ENCODE measurements around the gene CFC1B.
"Not testable (repeated sequence)": the region's sequence is repeated elsewhere in the genome, so short reads cannot be mapped to it uniquely, and the experiment has no call there.

CFC1B gene

GRCh38 chr2:130566165-130566564 lies 45.1 kb downstream of the CFC1B start:
- not testable (repeated sequence) for H3K9ac ChIP-seq (ENCODE audit: low read length in 5 of 5)

GRCh38 chr2:130571929-130572328 lies 50.9 kb downstream of the CFC1B start:
- H3K9ac ChIP-seq (ENCODE audit: low read length in 5 of 5); H3K27ac ChIP-seq (ENCODE audit: low read depth, low read length); H3K27me3 ChIP-seq (ENCODE audit: control insufficient read depth in 5 of 5, insufficient read depth in 4 of 5, low read length in 5 of 5); H3K4me3 ChIP-seq (ENCODE audit: low read depth in 1 of 5, low read length in 5 of 5); H3K4me1 ChIP-seq (ENCODE audit: control insufficient read depth in 5 of 5, insufficient read depth in 5 of 5, low read length in 5 of 5); H3K36me3 ChIP-seq (ENCODE audit: control insufficient read depth in 5 of 5, insufficient read depth in 5 of 5, low read length in 5 of 5); H3K9me3 ChIP-seq (ENCODE audit: control insufficient read depth in 5 of 5, low read length in 5 of 5): not testable (repeated sequence)

More at GRCh38 chr2:130566165-130566564, 45.1 kb downstream of the CFC1B start:
- H3K4me3 ChIP-seq (ENCODE audit: low read depth in 1 of 5, low read length in 5 of 5); H3K27ac ChIP-seq (ENCODE audit: low read depth, low read length); H3K27me3 ChIP-seq (ENCODE audit: control insufficient read depth in 5 of 5, insufficient read depth in 4 of 5, low read length in 5 of 5); H3K9me3 ChIP-seq (ENCODE audit: control insufficient read depth in 5 of 5, low read length in 5 of 5); H3K36me3 ChIP-seq (ENCODE audit: control insufficient read depth in 5 of 5, insufficient read depth in 5 of 5, low read length in 5 of 5); H3K4me1 ChIP-seq (ENCODE audit: control insufficient read depth in 5 of 5, insufficient read depth in 5 of 5, low read length in 5 of 5): not testable (repeated sequence)

- not testable (repeated sequence) for H3K4me1 ChIP-seq (ENCODE audit: control insufficient read depth in 5 of 5, insufficient read depth in 5 of 5, low read length in 5 of 5); H3K27me3 ChIP-seq (ENCODE audit: control insufficient read depth in 5 of 5, insufficient read depth in 4 of 5, low read length in 5 of 5); H3K4me3 ChIP-seq (ENCODE audit: low read depth in 1 of 5, low read length in 5 of 5); H3K9ac ChIP-seq (ENCODE audit: low read length in 5 of 5); H3K9me3 ChIP-seq (ENCODE audit: control insufficient read depth in 5 of 5, low read length in 5 of 5); H3K36me3 ChIP-seq (ENCODE audit: control insufficient read depth in 5 of 5, insufficient read depth in 5 of 5, low read length in 5 of 5); H3K27ac ChIP-seq (ENCODE audit: low read depth, low read length)
Observed at GRCh38 chr2:130574230-130574629, 53.2 kb downstream of the CFC1B start.

- not testable (repeated sequence) for H3K27me3 ChIP-seq (ENCODE audit: control insufficient read depth in 5 of 5, insufficient read depth in 4 of 5, low read length in 5 of 5); H3K9ac ChIP-seq (ENCODE audit: low read length in 5 of 5); H3K4me3 ChIP-seq (ENCODE audit: low read depth in 1 of 5, low read length in 5 of 5); H3K4me1 ChIP-seq (ENCODE audit: control insufficient read depth in 5 of 5, insufficient read depth in 5 of 5, low read length in 5 of 5); H3K9me3 ChIP-seq (ENCODE audit: control insufficient read depth in 5 of 5, low read length in 5 of 5); H3K27ac ChIP-seq (ENCODE audit: low read depth, low read length); H3K36me3 ChIP-seq (ENCODE audit: control insufficient read depth in 5 of 5, insufficient read depth in 5 of 5, low read length in 5 of 5)
Observed at GRCh38 chr2:130576209-130576784, 55.3 kb downstream of the CFC1B start.

GRCh38 chr2:130577559-130577958 lies 56.5 kb downstream of the CFC1B start:
- H3K9ac ChIP-seq (ENCODE audit: low read length in 5 of 5); H3K4me1 ChIP-seq (ENCODE audit: control insufficient read depth in 5 of 5, insufficient read depth in 5 of 5, low read length in 5 of 5); H3K4me3 ChIP-seq (ENCODE audit: low read depth in 1 of 5, low read length in 5 of 5); H3K27ac ChIP-seq (ENCODE audit: low read depth, low read length); H3K36me3 ChIP-seq (ENCODE audit: control insufficient read depth in 5 of 5, insufficient read depth in 5 of 5, low read length in 5 of 5); H3K27me3 ChIP-seq (ENCODE audit: control insufficient read depth in 5 of 5, insufficient read depth in 4 of 5, low read length in 5 of 5); H3K9me3 ChIP-seq (ENCODE audit: control insufficient read depth in 5 of 5, low read length in 5 of 5): not testable (repeated sequence)
